Measurements from ENCODE around the gene MSMB.

DNA sequence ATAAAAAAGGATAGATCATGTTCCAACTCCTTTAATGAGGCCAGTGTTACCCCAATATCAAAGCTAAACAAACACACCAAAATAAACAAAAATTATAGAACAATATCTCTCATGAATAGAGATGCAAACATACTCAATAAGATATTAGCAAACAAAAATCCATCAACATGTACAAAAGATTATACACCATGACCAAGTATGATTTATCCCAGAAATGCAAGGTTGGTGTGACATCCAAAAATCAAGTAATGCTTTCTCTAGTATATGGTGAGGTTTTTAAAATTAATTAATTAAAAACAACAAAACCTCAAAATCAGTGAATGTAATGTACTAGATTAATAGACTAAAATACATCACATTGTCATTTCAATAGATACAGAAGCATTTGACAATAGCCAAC lies 11.0 kb upstream of the MSMB start:
- TF ChIP-seq, protein P1, sequence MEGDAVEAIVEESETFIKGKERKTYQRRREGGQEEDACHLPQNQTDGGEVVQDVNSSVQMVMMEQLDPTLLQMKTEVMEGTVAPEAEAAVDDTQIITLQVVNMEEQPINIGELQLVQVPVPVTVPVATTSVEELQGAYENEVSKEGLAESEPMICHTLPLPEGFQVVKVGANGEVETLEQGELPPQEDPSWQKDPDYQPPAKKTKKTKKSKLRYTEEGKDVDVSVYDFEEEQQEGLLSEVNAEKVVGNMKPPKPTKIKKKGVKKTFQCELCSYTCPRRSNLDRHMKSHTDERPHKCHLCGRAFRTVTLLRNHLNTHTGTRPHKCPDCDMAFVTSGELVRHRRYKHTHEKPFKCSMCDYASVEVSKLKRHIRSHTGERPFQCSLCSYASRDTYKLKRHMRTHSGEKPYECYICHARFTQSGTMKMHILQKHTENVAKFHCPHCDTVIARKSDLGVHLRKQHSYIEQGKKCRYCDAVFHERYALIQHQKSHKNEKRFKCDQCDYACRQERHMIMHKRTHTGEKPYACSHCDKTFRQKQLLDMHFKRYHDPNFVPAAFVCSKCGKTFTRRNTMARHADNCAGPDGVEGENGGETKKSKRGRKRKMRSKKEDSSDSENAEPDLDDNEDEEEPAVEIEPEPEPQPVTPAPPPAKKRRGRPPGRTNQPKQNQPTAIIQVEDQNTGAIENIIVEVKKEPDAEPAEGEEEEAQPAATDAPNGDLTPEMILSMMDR (IDR thresholded peaks at IDR 0.05), result no peak
- no peak for TF ChIP-seq POLR2A (IDR thresholded peaks at IDR 0.05)
